Measurements from ENCODE around the gene CCDC92B. TPM values are rescaled to one million over a fixed set of nuclear protein-coding genes. Genes with fewer than 3 reads are reported as not detected.

CCDC92B gene
- total and polyA plus RNA-seq, 9 of the 15 experiments (the other 6 are each of a cell fraction or from before 2014, with no cell fraction given): not detected

GRCh38 chr17:2701161-2701995 is 48.1 kb downstream of the CCDC92B start:
- Histone ChIP-seq H3K27ac (ENCODE audit: extremely low read depth, low read depth, low read length) (no peak overlapping the region), H3K9me3 (replicated peaks; ENCODE audit: control insufficient read depth, insufficient read depth, low read depth, low read length) (no peaks in the 10 kb centered on the region), H3K4me1 (replicated peaks in 1 of 2; ENCODE audit: control insufficient read depth in 2 of 2, insufficient read depth in 2 of 2, low read length in 2 of 2) (peaks cover 0 to 5% of the 10 kb centered on the region in 2 experiments; a peak in 2 of 5 replicates), H2AFZ (ENCODE audit: low read depth, low read length) (no peak overlapping the region), H3K36me3 (ENCODE audit: control insufficient read depth, insufficient read depth, low read length) (peaks cover 90% of the 10 kb centered on the region; the same call in 1 of the 3 replicates), H3K9me1 (ENCODE audit: control insufficient read depth, insufficient read depth, low read length) (no peaks in the 10 kb centered on the region), H3K9ac (ENCODE audit: insufficient read depth in 1 of 2, low read depth in 2 of 2, low read length in 2 of 2) (no peak overlapping the region), H3K4me3 (no peak overlapping the region), H4K20me1 (replicated peaks; ENCODE audit: control insufficient read depth, insufficient read depth, low read length) (no peaks in the 10 kb centered on the region; the same call in 1 of the 2 replicates), H3K27me3 (ENCODE audit: control insufficient read depth in 2 of 2, insufficient read depth in 2 of 2, low read length in 2 of 2) (no peaks in the 10 kb centered on the region), H3K79me2 (ENCODE audit: control insufficient read depth, insufficient read depth, low read length) (peaks cover 20% of the 10 kb centered on the region), H3K4me2 (ENCODE audit: insufficient read depth, low read length) (no peak overlapping the region)
- CTCF ChIA-PET (ENCODE audit: low intra/inter-chr PET ratio): no interaction called here
- BruUV-seq (replicated peaks): no TSS peak
- POLR2A ChIA-PET: interaction anchor here (0.6 kb wide), 1 partner anchor 201 kb away, joined by 3 read pairs; no protein-coding TSS in a partner anchor
- WGBS (ENCODE audit: insufficient coverage, low coverage, missing lambda C conversion rate): 96% methylated on average over 9 of the region's 41 CpGs
- no peak for ATAC-seq
- FAIRE-seq: no peak
- no peak for DNase-seq (ENCODE audit: extremely low read depth in 1 of 4, low spot score in 3 of 4)
- in situ Hi-C loops (cut with MboI): no loop called here
- intact Hi-C loops (cut with micrococcal nuclease): no loop called here
- TF ChIP-seq YY1 (IDR thresholded peaks at IDR 0.05; ENCODE audit: borderline replicate concordance in 1 of 3, control insufficient read depth in 1 of 3, extremely low read depth in 1 of 3, insufficient read depth in 3 of 3, insufficient read length in 1 of 3, insufficient replicate concordance in 2 of 3, low read depth in 1 of 3, low read length in 2 of 3): no peak
- TF ChIP-seq POLR2G (IDR thresholded peaks at IDR 0.05; ENCODE audit: low read depth, low read length): 0 out of 2 replicates have a peak, but pooled peaks have one; percentile 21
